Right atrium auricular region (tissue), 2 donors: ENCODE measurements around the gene UROS. TPM values are rescaled to one million over a fixed set of nuclear protein-coding genes. Genes with fewer than 3 reads are reported as not detected.

ENCODE experiments used
- DNase-seq: peaks from one replicate; pipeline ENCODE4 v3.0.0-alpha.2; 2019; ENCODE audit warnings: low spot score
- H3K27ac ChIP-seq, 2 donors: fragments of 200-600 bp; sonication (generic); 1 replicate in 1 of 2; 2 replicates in 1 of 2; pipeline ENCODE4 v1.5.1; 2016 to 2019
- H3K27me3 ChIP-seq, 2 donors: fragments of 200-600 bp; sonication (generic); one replicate each; pipeline versions ENCODE4 v1.5.1 to v1.6.0; 2017 to 2019
- H3K36me3 ChIP-seq: fragments of 200-600 bp; sonication (generic); one replicate; pipeline ENCODE4 v1.5.1; 2016
- H3K4me1 ChIP-seq, 2 donors: fragments of 200-600 bp; sonication (generic); one replicate each; pipeline versions ENCODE4 v1.5.1 to v1.6.0; 2017 to 2019
- H3K4me3 ChIP-seq, 2 donors: fragments of 200-600 bp; sonication (generic); 1 replicate in 1 of 2; 2 replicates in 1 of 2; pipeline ENCODE4 v1.5.1; 2017 to 2019; ENCODE audit warnings: mild to moderate bottlenecking in 1 of 2, moderate library complexity in 1 of 2
- H3K9me3 ChIP-seq, 2 donors: fragments of 200-600 bp; sonication (generic); one replicate each; pipeline ENCODE4 v1.5.1; 2019
- total RNA-seq, 2 donors: library from RNA; depleted of rRNA; stranded (reverse); fragments of >200 nt; gene quantifications; one replicate each; pipeline ENCODE4 v1.1.0, GENCODE V29; 2016
- TF ChIP-seq, protein P1 (sequence below), 2 donors: fragments of 200-600 bp; sonication (generic); IDR thresholded peaks; one replicate each; pipeline ENCODE4 v1.5.1; 2019; ENCODE audit warnings: antibody characterized with exemption in 2 of 2

The UROS gene
- total RNA-seq, 2 donors from 2014 or later: 54.1 to 81.0 TPM

DNA sequence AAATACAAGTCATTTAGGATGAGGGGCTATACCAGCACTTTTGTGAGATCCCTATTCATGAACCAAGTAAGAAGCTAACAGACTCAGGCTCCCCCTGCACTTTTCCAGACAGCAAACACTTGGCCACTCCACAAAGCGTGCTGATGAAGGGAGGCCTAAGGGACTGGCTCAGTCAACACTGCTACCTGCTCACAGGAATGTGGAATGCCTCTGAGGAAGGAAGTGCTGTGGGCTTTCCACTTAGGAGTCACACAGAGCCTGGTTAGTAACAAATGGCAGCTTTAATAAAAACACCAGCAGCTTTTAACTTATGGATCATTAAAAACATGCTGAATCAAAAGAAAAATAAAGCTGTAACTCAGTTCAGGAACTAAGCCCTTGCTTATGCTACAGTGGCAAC, 15.0 kb downstream of the UROS start:
- Histone ChIP-seq H3K9me3 (no peaks in the 10 kb centered on the region), H3K36me3 (peaks cover 56% of the 10 kb centered on the region), H3K27ac (no peak overlapping the region), H3K27me3 (no peaks in the 10 kb centered on the region), H3K4me1 (no peaks in the 10 kb centered on the region), H3K4me3 (no peak overlapping the region)
- TF ChIP-seq, protein P1, sequence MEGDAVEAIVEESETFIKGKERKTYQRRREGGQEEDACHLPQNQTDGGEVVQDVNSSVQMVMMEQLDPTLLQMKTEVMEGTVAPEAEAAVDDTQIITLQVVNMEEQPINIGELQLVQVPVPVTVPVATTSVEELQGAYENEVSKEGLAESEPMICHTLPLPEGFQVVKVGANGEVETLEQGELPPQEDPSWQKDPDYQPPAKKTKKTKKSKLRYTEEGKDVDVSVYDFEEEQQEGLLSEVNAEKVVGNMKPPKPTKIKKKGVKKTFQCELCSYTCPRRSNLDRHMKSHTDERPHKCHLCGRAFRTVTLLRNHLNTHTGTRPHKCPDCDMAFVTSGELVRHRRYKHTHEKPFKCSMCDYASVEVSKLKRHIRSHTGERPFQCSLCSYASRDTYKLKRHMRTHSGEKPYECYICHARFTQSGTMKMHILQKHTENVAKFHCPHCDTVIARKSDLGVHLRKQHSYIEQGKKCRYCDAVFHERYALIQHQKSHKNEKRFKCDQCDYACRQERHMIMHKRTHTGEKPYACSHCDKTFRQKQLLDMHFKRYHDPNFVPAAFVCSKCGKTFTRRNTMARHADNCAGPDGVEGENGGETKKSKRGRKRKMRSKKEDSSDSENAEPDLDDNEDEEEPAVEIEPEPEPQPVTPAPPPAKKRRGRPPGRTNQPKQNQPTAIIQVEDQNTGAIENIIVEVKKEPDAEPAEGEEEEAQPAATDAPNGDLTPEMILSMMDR (IDR thresholded peaks at IDR 0.05): no peak
- DNase-seq: no peak

DNA sequence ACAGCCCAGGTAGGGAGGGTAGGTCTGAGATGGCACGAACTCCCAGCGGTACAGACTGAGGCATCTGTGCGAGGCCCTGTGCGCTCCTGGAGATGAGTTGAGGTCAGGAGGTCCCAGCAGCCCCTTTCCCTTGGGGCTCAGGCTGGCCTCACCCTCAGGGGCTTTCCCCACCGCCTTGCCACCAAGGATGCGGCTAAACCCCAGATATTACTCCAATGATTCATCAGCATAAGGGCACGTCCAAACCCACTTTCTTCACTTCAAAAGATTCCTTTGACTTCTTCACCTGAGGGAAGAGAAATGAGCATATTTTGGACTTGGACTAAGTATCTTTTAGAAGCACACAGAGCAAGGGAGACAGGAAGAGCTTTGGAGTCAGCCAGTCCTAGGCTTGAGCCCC, 20.3 kb downstream of the UROS start:
- TF ChIP-seq, protein P1 (IDR thresholded peaks at IDR 0.05): no peak

DNA sequence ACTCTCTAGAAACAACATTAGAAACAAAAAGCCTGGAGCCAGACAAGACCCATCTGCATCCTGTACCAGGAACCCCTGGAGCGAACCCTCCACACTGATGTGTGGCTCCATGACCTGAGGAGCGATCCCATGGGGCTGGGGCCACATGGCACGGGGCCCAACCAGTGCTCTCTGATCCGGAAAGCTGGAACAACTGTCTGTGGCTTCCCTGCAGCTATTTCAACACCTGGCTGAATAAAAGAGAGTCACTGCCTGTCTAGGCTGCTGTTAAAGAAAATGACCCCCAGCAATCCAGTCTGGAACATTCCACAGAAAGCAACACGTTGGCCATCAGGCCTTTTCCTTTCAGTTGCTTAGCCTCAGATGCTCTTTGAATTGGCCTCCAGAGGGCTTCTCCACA, 20.9 kb downstream of the UROS start:
- Histone ChIP-seq H3K36me3 (peaks cover 49% of the 10 kb centered on the region), H3K4me3 (no peak overlapping the region)

More for the DNA sequence above, 20.3 kb downstream of the UROS start:
- H3K4me3 ChIP-seq: no peak overlapping the region
- no peaks in the 10 kb centered on the region for H3K9me3 ChIP-seq
- no peaks in the 10 kb centered on the region for H3K27me3 ChIP-seq
- no peak overlapping the region for H3K27ac ChIP-seq
- no peaks in the 10 kb centered on the region for H3K4me1 ChIP-seq
- peaks cover 46% of the 10 kb centered on the region for H3K36me3 ChIP-seq
- no peak for DNase-seq

DNA sequence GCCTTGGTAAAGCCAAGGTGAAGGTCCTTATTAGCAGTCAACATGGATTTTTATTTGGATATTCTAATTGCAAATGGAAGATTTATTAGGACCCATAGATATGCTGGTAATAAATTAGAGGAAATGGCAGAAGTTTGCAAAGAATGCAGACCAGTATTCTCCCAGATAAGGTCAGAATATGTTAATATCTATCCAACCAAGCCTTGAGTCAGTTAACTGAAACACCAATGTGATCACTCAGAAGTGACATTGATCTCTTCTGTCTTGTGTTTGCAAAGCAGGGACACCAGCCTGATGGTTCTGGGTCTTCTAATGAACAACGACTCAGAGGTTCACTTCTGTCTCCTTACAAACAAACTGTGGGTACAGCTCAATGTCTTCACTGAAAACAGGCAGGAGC, 21.5 kb downstream of the UROS start:
- Histone ChIP-seq H3K4me3 (no peak overlapping the region), H3K27ac (no peak overlapping the region), H3K9me3 (no peaks in the 10 kb centered on the region), H3K27me3 (no peaks in the 10 kb centered on the region), H3K4me1 (no peaks in the 10 kb centered on the region), H3K36me3 (peaks cover 44% of the 10 kb centered on the region)
- TF ChIP-seq, protein P1 (IDR thresholded peaks at IDR 0.05): no peak
- no peak for DNase-seq

More for the DNA sequence above, 20.9 kb downstream of the UROS start:
- H3K9me3 ChIP-seq: no peaks in the 10 kb centered on the region
- TF ChIP-seq, protein P1 (IDR thresholded peaks at IDR 0.05): no peak
- DNase-seq: no peak
- H3K27ac ChIP-seq: no peak overlapping the region
- no peaks in the 10 kb centered on the region for H3K27me3 ChIP-seq
- no peaks in the 10 kb centered on the region for H3K4me1 ChIP-seq

DNA sequence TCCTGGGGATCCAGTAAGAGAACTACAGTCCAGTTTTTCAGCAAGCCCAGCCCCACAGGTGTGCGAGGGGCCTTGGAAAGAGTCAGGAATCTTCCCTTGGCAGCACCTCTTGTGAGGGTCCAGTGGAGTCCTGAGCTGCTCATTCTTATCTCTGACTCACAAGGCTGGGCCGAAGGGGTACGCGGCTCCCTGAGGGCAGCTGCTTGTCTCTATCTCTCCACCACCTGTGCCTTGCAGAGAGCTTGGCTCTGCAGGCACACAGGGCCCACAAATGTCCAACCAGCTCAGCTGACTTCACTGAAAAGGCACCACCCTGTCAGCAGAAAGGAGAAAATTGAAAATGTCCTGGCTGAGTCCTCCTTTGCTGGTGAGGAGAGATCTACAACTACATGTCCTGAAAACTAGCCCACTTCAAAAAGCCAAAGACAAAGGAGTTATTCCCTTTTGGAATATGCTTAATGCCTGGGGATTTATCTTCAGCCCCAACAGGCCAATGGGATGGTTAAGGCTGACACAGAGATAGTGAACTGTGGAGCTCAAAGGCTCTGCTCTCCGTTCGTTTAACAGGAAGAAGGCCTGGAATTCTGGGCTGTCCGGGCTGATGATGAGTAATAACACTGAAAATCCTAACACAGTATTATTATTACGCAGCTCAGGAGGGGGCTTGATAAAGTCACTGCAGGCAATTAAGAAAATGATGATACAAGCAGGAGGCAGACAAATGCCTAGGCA, 23.4 kb downstream of the UROS start:
- Histone ChIP-seq H3K4me1 (no peaks in the 10 kb centered on the region), H3K27me3 (no peaks in the 10 kb centered on the region), H3K9me3 (no peaks in the 10 kb centered on the region), H3K27ac (no peak overlapping the region), H3K4me3 (no peak overlapping the region), H3K36me3 (peaks cover 39% of the 10 kb centered on the region)
- DNase-seq: no peak
- TF ChIP-seq, protein P1 (IDR thresholded peaks at IDR 0.05): no peak
